ENCODE results near the gene CHAT.

The CHAT gene

DNA sequence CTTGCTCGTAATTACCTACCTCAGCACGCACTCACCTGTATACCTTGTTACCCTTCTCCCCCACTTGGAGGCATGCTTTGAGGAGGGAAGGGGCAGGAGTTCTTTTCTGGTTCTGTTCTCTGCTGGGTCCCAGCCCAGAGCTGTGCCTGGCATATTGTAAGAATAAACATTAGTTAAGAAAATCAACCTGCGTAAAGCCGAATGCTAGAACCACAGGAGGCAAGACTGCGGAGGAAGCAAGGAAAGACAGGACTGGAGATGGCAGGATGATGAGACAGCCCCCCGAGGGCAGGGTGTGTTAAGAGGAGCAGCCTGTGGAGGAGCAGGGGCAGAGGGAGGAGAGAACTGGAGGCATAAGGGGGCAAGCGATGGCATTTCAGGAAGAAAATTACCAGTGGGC is 75.1 kb downstream of the CHAT start:
- no peak for DNase-seq (ENCODE audit: low read depth in 2 of 2)

DNA sequence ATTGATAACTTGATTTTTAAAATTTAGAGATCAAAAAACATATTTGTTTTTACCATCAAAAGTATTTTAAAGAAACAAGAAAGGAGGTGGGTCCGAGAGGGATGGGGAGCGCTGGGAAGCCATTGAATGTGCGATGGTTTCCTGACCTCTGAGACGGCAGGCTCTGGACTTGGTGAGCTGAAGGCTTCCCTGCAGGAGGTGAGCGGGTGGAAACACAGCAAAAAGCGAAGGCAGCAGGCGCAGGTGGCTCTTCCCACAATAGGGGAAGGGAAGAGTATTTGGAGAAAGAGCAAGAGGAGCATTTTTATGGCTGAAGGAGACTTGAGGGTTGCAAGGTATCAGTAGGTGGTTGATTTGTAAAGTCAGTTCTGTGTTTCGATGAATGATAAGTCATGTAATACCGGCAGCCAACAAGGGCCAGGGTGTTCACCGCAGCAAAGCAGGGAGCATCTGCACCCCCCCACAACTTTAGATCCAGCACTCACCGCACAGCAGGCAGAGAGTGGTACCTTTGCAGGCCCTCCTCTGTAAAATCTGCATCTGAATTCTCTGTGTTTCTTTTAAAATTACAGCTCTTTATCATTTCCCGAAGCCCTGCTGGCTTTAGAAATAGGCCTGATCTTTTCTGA is 76.2 kb downstream of the CHAT start:
- DNase-seq (ENCODE audit: low read depth in 2 of 2), result no peak

DNA sequence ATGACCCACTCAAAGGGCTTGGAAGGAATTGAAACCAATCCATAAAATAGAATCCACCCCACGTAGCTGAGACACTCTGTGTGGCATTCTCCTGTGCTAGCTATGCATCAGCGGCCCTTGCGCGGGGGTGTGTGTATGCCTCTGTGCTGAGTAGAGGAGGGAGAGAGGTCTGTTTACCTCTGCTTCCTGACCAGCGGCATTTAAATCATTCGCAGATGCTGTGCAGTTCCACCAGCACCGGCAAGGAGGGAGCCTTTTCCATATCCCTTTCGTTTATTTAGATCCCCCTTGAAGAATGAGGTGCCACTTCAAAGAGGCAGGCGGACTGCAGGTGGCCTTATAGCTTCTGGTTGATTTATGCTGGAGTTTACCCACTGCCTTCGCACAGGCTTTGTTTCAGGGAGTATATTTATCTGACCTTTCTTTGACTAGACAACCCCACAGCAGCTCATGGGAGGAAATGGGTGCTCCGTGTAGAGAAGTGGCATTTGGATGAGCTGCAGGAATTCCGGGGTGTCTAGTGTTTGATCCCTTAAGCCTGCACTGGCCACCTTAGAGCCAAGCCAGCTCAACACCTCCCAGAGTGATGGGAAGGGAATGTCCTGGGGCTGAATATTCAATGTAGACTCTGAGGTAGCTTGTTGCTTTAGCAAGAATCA is 77.0 kb downstream of the CHAT start:
- DNase-seq (ENCODE audit: low read depth in 2 of 2), result no peak

DNA sequence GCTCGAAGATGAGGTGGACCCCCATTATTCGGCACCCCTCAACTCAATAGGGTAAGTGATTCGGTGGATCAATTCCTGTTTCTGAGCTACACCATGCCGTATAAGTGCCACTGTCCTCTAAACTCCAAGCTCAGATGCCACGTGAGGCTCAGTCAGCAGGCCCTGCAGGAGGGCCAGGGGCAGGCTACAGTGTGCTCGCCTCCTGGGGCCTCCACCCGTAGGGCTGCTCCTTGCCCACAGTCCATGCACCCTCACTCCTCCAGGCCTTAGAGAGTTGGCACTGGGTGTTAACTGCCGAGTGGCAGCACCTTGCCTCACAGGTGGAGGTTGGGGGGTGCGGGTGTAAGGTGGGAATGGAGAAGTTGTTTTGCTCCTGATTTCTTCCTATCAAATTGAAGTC is 77.8 kb downstream of the CHAT start:
- DNase-seq (ENCODE audit: low read depth in 2 of 2), result no peak

DNA sequence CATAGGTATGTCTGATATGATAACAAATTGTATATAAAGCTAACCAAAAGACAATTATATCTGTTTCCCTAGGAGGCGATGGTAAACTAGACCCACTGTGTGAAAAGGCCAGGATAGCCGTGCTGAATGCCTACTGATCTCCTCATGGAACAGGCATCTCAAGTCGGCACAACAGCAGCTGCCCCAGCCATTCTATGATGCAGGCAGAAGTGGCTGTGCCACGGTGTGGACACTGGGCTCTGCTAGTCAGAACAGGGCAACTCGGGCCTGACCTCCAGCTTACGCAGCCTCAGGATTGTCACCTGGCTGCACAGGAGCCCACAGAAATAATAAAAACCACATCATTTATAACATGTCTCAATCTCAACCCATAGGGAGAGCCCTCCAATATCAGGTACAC is 80.6 kb downstream of the CHAT start:
- no peak for DNase-seq (ENCODE audit: low read depth in 2 of 2)

DNA sequence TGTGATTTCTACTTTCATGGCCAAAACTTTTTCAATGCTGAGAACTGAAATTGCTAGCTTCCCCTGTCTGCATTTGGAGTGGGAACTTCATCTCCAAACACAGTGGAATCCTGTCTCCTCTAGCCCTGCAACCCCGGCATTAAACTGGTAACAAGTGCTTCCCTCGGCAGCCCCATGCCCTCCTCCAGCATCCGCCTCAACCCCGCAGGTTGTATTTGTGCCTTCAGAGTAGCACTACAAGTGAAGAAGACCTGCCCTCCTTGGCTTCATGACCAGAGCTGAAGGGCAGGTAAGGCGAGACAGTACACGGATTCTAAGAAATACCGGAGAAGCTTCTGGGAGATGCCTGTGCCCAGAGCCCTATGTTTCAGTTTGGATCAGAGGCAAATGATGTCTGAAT is 82.5 kb downstream of the CHAT start:
- DNase-seq (ENCODE audit: low read depth in 2 of 2), result no peak

DNA sequence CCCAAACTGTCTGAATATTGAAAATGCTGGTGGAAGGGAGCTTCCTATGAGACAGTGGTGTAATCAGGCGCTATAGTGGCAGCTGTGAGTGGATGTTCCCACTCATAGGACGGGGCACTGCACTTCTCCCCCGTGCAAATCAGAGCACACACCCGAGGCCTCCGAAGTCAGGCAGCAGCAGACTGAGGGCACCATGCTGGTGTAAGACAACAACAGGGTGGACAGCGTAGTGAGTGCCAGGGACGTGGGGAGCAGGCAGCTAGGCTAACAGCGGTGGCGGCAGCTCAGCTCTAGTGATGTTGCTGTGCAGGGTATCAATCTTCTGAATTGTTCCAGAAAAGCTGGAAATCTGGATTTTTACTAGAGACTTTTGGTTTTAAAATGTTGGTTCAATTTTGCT is 84.8 kb downstream of the CHAT start:
- no peak for DNase-seq (ENCODE audit: low read depth in 2 of 2)

DNA sequence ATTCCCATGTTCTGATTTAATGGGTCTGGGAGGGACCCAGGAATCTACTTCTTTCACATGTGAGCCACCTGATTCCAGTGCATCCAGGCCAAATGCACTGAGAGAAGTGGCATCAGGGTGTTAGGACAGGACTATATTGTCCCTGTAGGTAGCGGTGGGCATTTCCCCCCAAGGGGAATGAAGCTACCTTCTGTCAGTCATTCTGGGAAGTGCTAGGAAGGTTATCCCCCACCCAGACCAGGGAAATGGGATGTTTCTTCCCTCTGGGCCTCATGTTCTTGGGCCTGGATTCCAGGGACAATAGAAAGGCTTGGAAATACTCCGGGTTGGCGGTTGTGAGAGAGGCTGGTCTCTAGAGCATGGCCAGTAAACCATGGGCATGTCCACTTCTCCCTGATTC is 86.4 kb downstream of the CHAT start:
- no peak for DNase-seq (ENCODE audit: low read depth in 2 of 2)

DNA sequence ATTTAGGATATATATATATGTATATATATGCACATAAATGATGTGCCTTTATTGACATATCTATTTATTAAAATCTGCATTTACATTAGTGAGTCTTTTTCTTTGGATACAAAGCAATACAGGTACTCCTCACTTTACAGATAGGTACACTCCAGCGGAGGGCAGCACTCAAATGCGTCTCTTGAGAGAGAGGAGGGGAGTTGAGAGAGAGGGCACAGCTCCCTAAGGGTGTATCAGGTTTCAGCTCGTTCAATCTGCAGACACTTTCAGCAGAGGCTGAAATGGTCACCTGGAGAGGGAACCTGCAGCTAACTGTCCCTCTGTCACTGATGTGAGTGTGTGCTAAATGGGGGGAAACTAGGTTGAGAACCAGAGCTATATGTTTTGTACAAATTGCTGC is 87.2 kb downstream of the CHAT start:
- no peak for DNase-seq (ENCODE audit: low read depth in 2 of 2)

DNA sequence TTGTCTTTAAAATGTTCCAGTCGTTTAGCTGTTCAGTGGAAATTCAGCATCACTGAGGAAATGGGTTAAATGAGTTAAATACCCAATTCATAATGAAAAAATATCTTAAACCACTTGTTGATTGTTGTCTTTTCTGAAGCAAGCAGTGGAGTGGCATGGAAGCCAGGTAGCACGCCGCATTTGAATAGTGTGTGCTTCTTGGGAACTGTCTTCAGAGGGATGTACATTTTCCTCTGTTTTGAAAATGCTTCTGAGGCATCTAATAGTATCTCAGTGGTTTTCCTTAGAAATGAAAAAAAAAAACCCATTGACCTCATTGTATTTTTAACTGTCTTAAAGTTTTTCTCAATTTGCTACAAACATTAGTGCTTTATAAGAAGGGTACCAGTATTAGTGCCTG is 93.7 kb downstream of the CHAT start:
- no peak for DNase-seq (ENCODE audit: low read depth in 2 of 2)

DNA sequence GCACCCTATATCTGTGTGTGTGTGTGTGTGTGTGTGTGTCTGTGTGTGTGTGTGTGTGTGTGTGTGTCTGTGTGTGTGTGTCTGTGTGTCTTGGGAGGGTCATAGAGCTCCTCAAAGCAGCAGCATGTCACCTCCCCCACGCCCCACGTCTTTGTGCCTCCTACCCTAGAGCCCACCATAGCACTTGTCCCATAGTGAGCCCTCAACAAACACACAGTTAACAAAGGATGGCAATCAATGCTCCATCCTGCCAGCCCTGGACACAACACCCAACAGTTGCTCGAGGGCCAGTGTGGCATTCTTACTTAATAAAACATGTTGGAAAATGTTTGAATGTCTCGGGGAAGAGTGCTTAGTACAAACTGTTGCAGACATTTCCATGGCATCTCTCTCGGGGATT is 96.1 kb downstream of the CHAT start:
- DNase-seq (ENCODE audit: low read depth in 2 of 2), result no peak

DNA sequence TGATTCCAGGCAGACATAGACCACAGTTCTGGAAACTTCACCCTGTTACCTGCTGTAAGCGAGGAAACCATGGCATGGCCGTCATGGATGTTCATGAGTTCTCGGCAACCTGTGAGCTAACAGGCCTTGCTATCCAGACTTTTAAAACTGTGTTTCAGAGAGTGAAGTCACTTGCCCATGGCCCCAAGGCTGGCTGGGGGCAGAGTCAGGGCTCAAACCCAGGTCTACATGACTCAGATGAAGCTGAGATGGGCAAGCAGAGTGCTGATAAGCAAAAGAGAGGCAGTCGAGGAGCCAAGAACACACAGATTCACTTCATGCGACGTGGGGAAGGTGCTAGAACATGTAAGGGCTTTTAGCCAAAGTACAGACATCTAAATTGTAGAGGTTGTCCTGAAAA is 97.1 kb downstream of the CHAT start:
- DNase-seq (ENCODE audit: low read depth in 2 of 2), result no peak

DNA sequence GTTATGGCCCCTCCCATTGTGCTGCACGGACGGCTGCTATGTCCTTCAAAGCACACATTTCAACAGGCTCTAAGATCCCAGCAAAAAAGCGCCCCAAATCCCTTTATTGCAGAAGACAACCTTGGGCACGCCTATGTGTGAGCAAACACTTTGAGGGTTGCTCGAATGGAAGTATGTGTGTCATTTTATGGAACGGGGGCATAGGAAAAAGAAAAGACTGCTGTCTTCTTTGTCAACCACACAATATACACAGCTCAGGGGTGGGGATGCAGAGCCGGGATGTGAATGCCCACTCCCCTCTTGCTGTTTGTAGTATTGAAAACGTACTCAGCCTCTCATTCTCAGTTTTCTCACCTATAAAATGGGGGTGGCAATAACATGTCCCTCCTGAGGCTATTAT is 97.6 kb downstream of the CHAT start:
- DNase-seq (ENCODE audit: low read depth in 2 of 2), result no peak

DNA sequence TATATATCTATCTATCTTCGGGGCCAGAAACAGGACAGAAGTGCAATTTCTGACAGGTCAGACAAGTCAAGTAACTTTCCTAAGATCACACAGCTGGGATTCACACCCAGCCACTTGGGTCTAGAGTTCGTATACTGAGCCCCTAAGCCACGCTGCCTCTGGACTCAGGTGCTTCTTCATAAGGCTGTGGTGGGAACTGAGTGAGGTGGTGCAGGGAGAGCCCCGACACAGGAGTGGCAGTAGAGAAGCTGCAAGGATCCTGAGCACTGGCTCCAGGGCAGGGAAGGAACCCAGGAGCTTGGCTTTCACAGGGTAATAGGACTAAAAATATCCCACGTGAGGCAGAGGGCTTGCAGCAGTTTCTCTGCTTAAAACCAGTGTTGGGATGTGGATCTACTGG is 99.4 kb downstream of the CHAT start:
- no peak for DNase-seq (ENCODE audit: low read depth in 2 of 2)

Measured in activated CD4-positive, alpha-beta T cell treated with anti-CD3 and anti-CD28 coated beads for 24 hours (primary cell).